ENCODE results near the gene SEC14L5.

DNA sequence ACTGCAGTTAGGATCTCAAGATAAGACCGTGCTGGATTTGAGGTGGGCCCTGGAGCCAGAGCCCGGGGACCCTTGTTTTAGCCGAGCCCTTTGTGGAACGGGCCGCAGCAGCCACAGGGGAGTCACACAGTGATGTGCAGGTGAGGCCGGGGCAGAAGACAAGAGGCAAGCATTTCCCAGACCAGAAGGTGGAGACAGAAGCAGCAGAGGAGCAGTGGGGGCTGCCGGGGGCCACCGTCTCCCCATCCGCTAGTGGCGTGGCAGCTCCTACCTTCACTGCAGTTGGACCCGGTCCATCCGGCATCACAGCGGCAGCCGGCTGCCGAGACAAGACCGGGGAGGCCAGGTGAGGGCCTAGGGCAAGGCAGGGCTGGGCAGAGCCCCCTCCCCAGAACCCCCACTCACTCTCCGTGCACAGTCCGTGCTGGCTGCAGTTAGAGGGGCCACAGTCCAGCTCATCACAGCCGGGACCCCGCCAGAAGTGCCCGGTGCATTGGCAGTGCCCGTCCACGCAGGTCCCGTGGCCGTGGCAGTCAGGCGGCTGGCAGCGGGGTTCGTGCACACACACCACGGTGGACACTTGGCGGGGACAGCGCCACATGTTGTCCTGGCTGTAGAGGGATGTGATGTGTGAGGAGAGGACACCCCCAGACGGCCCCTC is 69.6 kb downstream of the SEC14L5 start:
- TF ChIP-seq POLR2A (IDR thresholded peaks at IDR 0.05; ENCODE audit: low read length) (no peak), GATA1 (IDR thresholded peaks at IDR 0.05; ENCODE audit: low read depth, low read length) (no peak)
